HepG2 (cell line): ENCODE data around the gene ZG16B. TPM values are rescaled to one million over a fixed set of nuclear protein-coding genes. Genes with fewer than 3 reads are reported as not detected.
A peak's percentile ranks its signal among the peaks of the same experiment; 100 is the strongest.

Experiments
- ATAC-seq: fragments of 200-7000 bp; cut with Tn5 transposase; 3 replicates; pipeline ENCODE4 v1.9.1; 2020; ENCODE audit warnings: mild to moderate bottlenecking, moderate library complexity
- BruUV-seq: library from RNA; stranded (reverse); fragments of 400-500 nt; replicated peaks from 2 replicates; lab custom pipeline; 2021; lab: Mats Ljungman, UMichigan
- CTCF ChIA-PET: fragments of 300-600 bp; formaldehyde crosslinking; extraction: SDS; loops from one replicate; lab custom pipeline; 2021; ENCODE audit warnings: low total read pairs, inconsistent platforms, low intra/inter-chr PET ratio; lab: Yijun Ruan, JAX
- POLR2A ChIA-PET: fragments of 350-600 bp; sonication (Branson Sonifier 250); formaldehyde crosslinking; loops from one replicate; lab custom pipeline; 2020; ENCODE audit warnings: antibody characterized with exemption, inconsistent platforms; lab: Yijun Ruan, JAX
- DNase-seq: peaks from one replicate; pipeline ENCODE4 v3.0.0-alpha.2; 2015; ENCODE audit warnings: low spot score
- FAIRE-seq: peaks from 3 replicates; lab custom pipeline; 2011; peaks lifted over from hg19 to GRCh38; lab: Jason Lieb, UNC
- H2AFZ ChIP-seq: one replicate; pipeline ENCODE4 v1.6.1; 2011; ENCODE audit warnings: low read length, inconsistent platforms
- H3K27ac ChIP-seq: fragments of 300-600 bp; 3 replicates; pipeline ENCODE4 v1.8.0; 2011; ENCODE audit warnings: mixed run types, mild to moderate bottlenecking, mixed read lengths, low read length, inconsistent platforms; ENCODE audit not compliant: insufficient read depth; ENCODE audit errors: extremely low read length
- H3K27me3 ChIP-seq, 2 experiments: fragments of 200-600 bp in 1 of 2; 2 replicates in 1 of 2; 3 replicates in 1 of 2; pipeline versions ENCODE4 v1.6.0 to v1.8.0; 2011; ENCODE audit warnings: low read length in 2 of 2, mild to moderate bottlenecking in 2 of 2, moderate library complexity in 2 of 2, inconsistent platforms in 1 of 2; ENCODE audit not compliant: insufficient read depth in 2 of 2, control insufficient read depth in 1 of 2
- H3K36me3 ChIP-seq, 2 experiments: fragments of 200-600 bp in 1 of 2; replicated peaks in 1 of 2; 2 replicates in 1 of 2; 3 replicates in 1 of 2; pipeline versions ENCODE4 v1.5.1 to v1.8.0; 2011; ENCODE audit warnings: low read length in 2 of 2, inconsistent platforms in 1 of 2; ENCODE audit not compliant: insufficient read depth in 2 of 2, control insufficient read depth in 1 of 2
- H3K4me1 ChIP-seq: 2 replicates; pipeline ENCODE4 v1.5.1; 2012; ENCODE audit warnings: low read length, inconsistent platforms; ENCODE audit not compliant: insufficient read depth
- H3K4me2 ChIP-seq: 2 replicates; pipeline ENCODE4 v1.6.0; 2011; ENCODE audit warnings: low read depth, low read length, inconsistent platforms
- H3K4me3 ChIP-seq, 3 experiments: fragments of 200-600 bp in 1 of 3; sonication (generic), shearing (Covaris generic) in 1 of 3; replicated peaks in 1 of 3; 2 replicates each; pipeline ENCODE4 v1.5.1; 2011 to 2016; ENCODE audit warnings: low read length in 3 of 3, inconsistent platforms in 2 of 3, low read depth in 2 of 3, mild to moderate bottlenecking in 2 of 3, control low read depth in 1 of 3, mixed read lengths in 1 of 3; ENCODE audit not compliant: insufficient read depth in 1 of 3
- H3K79me2 ChIP-seq: one replicate; pipeline ENCODE4 v1.6.1; 2011; ENCODE audit warnings: low read length, inconsistent platforms; ENCODE audit not compliant: insufficient read depth
- H3K9ac ChIP-seq: 2 replicates; pipeline ENCODE4 v1.6.0; 2011; ENCODE audit warnings: mild to moderate bottlenecking, low read depth, low read length, inconsistent platforms; ENCODE audit not compliant: insufficient read depth
- H3K9me3 ChIP-seq: 2 replicates; pipeline ENCODE4 v1.5.1; 2012; ENCODE audit warnings: mild to moderate bottlenecking, low read length
- H4K20me1 ChIP-seq: 2 replicates; pipeline ENCODE4 v1.6.0; 2011; ENCODE audit warnings: inconsistent platforms, mild to moderate bottlenecking, low read length, moderate library complexity; ENCODE audit not compliant: insufficient read depth
- AGO2 ChIP-seq: fragments of 200-400 bp; formaldehyde crosslinking; optimal IDR thresholded peaks from 2 replicates; pipeline ENCODE3; 2017; ENCODE audit warnings: mild to moderate bottlenecking, low read depth, low read length, moderate library complexity
- DNMT3B ChIP-seq: conservative IDR thresholded peaks from 2 replicates; pipeline ENCODE4 v1.6.1; 2016; ENCODE audit warnings: missing biosample characterization, control low read depth
- ELF4 ChIP-seq: sonication (generic); formaldehyde crosslinking; IDR thresholded peaks from 2 replicates; pipeline ENCODE4 v1.5.0; 2020; ENCODE audit warnings: missing genetic modification reagents, mild to moderate bottlenecking, moderate library complexity, borderline replicate concordance
- FOXO1 ChIP-seq: sonication (generic); formaldehyde crosslinking; IDR thresholded peaks from 2 replicates; pipeline ENCODE4 v1.4.0; 2020; ENCODE audit warnings: missing genetic modification reagents
- HDAC2 ChIP-seq: sonication (generic); formaldehyde crosslinking; IDR thresholded peaks from 2 replicates; pipeline ENCODE4 v1.4.0; 2020; ENCODE audit warnings: missing genetic modification reagents
- KLF6 ChIP-seq: IDR thresholded peaks from 2 replicates; pipeline ENCODE4 v1.8.0; 2016; ENCODE audit warnings: missing biosample characterization, missing genetic modification reagents
- MIXL1 ChIP-seq: IDR thresholded peaks from 2 replicates; pipeline ENCODE4 v1.6.1; 2016
- SKI ChIP-seq: fragments of 450-650 bp; IDR thresholded peaks from one replicate; pipeline ENCODE4 v1.6.1; 2018; ENCODE audit warnings: mild to moderate bottlenecking; ENCODE audit not compliant: partially characterized antibody
- ZNF782 ChIP-seq: sonication (generic); formaldehyde crosslinking; IDR thresholded peaks from 2 replicates; pipeline ENCODE4 v1.4.0; 2020; ENCODE audit warnings: missing genetic modification reagents, mild to moderate bottlenecking, borderline replicate concordance
- WGBS: methylation state at CpG from one replicate; pipeline ENCODE4 v1.1.6; 2017; ENCODE audit warnings: low lambda C conversion rate; 5-methylcytosine and 5-hydroxymethylcytosine counted together
- in situ Hi-C: cut with HindIII; loops from 2 replicates; pipeline ENCODE4 v1.10.0; 2017; ENCODE audit warnings: low pct_unique_long_range_greater_than_20kb; ENCODE audit not compliant: extremely low pct_ligation_motif_present
- intact Hi-C: fragments of 100-400 bp; cut with micrococcal nuclease; formaldehyde crosslinking; loops from one replicate; pipeline ENCODE4 v1.10.0; 2022; ENCODE audit not compliant: unreplicated experiment
- polyA plus RNA-seq, 8 experiments: library from polyadenylated mRNA; depleted of rRNA in 3 of 8; stranded (reverse) in 7 of 8; unstranded in 1 of 8; fragments of >200 nt; fragmentation: Illumina TruSeq in 4 of 8; extraction: Trizol in 4 of 8; gene quantifications; 2 replicates each; pipeline versions ENCODE4 v1.2.1 to v1.2.3, GENCODE V29; 2011 to 2016; ENCODE audit warnings: low read depth in 4 of 8, missing spikeins in 1 of 8, mixed read lengths in 1 of 8; ENCODE audit not compliant: insufficient read depth in 1 of 8
- total RNA-seq, 5 experiments: library from RNA; depleted of rRNA; stranded (reverse); fragments of >200 nt; fragmentation: Illumina TruSeq; extraction: Trizol; gene quantifications; 2 replicates each; pipeline ENCODE4 v1.2.3, GENCODE V29; 2016; ENCODE audit warnings: low read depth in 1 of 5
- TF ChIP-seq, protein P1 (sequence below): sonication (generic); formaldehyde crosslinking; conservative IDR thresholded peaks from 2 replicates; pipeline ENCODE4 v1.4.0; 2020; ENCODE audit warnings: missing genetic modification reagents
- TF ChIP-seq, protein P2 (sequence below): sonication (generic); formaldehyde crosslinking; IDR thresholded peaks from 2 replicates; pipeline ENCODE4 v1.8.0; 2022; ENCODE audit warnings: missing genetic modification reagents, mild to moderate bottlenecking, moderate library complexity, borderline replicate concordance
- TF ChIP-seq, protein P3 (sequence below): sonication (generic); formaldehyde crosslinking; IDR thresholded peaks from 2 replicates; pipeline ENCODE4 v1.4.0; 2020; ENCODE audit warnings: missing genetic modification reagents
- TF ChIP-seq, protein P4 (sequence below): sonication (generic); formaldehyde crosslinking; conservative IDR thresholded peaks from 2 replicates; pipeline ENCODE4 v1.5.0; 2020; ENCODE audit warnings: missing genetic modification reagents

ZG16B gene
- total and polyA plus RNA-seq, 2 of the 13 experiments (the other 11 are each of a cell fraction or from before 2014, with no cell fraction given), result 1.5 to 11.3 TPM

DNA sequence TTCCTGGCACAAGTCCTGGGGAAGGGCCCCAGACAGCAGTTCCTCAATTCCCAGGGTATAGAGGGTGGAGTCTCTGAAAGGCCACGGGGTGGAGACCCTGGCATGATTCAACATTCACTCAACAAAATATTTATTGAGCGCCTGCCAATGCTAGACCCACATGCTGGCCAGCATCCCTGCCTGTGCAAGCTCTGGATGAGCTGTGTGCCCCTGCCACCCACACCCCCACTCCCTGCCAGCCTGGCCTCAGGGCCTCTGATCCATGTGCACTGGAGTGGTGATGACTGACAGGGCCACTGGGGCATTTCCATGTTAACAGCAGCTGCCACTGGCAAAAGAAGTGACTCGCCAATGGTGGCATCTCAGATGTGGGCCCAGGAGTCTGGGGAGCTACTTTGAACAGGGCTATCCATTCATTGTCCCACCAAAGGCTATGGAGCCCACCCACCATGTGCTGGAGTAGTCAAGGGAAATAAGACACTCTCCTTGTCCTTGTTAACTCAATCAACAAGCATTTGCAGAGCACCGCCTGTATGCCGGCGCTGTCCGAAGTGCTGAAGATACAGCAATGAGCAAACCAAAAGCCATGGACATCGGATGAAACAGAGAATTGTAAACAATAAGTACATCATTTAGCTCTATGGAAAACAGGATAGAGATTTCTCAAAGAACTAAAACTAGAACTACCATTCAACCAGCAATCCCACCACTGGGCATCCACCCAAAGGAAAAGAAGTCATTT, 30.9 kb downstream of the ZG16B start (continued):
- TF ChIP-seq ELF4 (CRISPR knock-in tag) (no peak), MIXL1 (CRISPR knock-in tag) (peak; percentile 99), HDAC2 (CRISPR knock-in tag) (0 out of 2 replicates have a peak, but pooled peaks have one; percentile 15), ZNF782 (CRISPR knock-in tag) (no peak), FOXO1 (CRISPR knock-in tag) (no peak)
- TF ChIP-seq, protein P1, sequence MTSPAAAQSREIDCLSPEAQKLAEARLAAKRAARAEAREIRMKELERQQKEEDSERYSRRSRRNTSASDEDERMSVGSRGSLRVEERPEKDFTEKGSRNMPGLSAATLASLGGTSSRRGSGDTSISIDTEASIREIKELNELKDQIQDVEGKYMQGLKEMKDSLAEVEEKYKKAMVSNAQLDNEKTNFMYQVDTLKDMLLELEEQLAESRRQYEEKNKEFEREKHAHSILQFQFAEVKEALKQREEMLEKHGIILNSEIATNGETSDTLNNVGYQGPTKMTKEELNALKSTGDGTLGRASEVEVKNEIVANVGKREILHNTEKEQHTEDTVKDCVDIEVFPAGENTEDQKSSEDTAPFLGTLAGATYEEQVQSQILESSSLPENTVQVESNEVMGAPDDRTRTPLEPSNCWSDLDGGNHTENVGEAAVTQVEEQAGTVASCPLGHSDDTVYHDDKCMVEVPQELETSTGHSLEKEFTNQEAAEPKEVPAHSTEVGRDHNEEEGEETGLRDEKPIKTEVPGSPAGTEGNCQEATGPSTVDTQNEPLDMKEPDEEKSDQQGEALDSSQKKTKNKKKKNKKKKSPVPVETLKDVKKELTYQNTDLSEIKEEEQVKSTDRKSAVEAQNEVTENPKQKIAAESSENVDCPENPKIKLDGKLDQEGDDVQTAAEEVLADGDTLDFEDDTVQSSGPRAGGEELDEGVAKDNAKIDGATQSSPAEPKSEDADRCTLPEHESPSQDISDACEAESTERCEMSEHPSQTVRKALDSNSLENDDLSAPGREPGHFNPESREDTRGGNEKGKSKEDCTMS (CRISPR knock-in tag), result no peak

DNA sequence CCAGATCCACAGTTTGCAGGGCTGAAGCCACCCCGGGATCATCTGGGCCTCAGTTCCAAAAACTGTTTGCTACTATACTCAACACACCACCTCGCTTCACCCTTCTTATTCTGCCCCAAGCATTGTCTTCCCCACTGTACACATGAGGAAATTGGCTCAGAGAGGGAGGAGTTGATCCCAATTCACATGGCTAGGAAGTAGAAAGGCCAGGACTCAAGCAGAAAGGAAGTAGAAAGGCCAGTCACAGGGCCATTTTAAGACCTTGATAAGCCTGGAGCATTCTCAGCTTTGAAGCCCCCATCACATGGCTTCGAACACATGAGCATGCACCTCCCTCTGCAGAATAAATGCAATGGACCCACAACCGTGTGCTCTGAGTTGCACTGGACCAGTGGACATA, 35.5 kb downstream of the ZG16B start:
- no TSS peak for BruUV-seq
- H3K27me3 ChIP-seq, result peaks cover 0 to 7% of the 10 kb centered on the region in 2 experiments; a peak in 1 of 5 replicates

More for the DNA sequence above, 35.5 kb downstream of the ZG16B start:
- Histone ChIP-seq H4K20me1 (no peaks in the 10 kb centered on the region), H3K4me1 (peaks cover 29% of the 10 kb centered on the region), H3K79me2 (no peaks in the 10 kb centered on the region), H3K9ac (no peak overlapping the region), H3K27ac (no peak overlapping the region), H3K36me3 (no peaks in the 10 kb centered on the region), H3K4me2 (no peak overlapping the region), H3K9me3 (peaks cover 6% of the 10 kb centered on the region; the same call in 1 of the 2 replicates), H3K4me3 (no peak overlapping the region), H2AFZ (no peak overlapping the region)
- intact Hi-C loops (loop anchor here (5.0 kb wide), 1 partner anchor 47 kb away; the partner anchor contains the start of gene FLYWCH1), in situ Hi-C loops (no loop called here)
- ChIA-PET CTCF (no interaction called here), POLR2A (no interaction called here)
- no peak for ATAC-seq
- FAIRE-seq, result no peak
- whole genome bisulfite sequencing, result 18% methylated on average over 4 of the region's 4 CpGs
- TF ChIP-seq, protein P2, sequence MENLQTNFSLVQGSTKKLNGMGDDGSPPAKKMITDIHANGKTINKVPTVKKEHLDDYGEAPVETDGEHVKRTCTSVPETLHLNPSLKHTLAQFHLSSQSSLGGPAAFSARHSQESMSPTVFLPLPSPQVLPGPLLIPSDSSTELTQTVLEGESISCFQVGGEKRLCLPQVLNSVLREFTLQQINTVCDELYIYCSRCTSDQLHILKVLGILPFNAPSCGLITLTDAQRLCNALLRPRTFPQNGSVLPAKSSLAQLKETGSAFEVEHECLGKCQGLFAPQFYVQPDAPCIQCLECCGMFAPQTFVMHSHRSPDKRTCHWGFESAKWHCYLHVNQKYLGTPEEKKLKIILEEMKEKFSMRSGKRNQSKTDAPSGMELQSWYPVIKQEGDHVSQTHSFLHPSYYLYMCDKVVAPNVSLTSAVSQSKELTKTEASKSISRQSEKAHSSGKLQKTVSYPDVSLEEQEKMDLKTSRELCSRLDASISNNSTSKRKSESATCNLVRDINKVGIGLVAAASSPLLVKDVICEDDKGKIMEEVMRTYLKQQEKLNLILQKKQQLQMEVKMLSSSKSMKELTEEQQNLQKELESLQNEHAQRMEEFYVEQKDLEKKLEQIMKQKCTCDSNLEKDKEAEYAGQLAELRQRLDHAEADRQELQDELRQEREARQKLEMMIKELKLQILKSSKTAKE (CRISPR knock-in tag), result no peak
- no peak for TF ChIP-seq SKI
- TF ChIP-seq, protein P3, sequence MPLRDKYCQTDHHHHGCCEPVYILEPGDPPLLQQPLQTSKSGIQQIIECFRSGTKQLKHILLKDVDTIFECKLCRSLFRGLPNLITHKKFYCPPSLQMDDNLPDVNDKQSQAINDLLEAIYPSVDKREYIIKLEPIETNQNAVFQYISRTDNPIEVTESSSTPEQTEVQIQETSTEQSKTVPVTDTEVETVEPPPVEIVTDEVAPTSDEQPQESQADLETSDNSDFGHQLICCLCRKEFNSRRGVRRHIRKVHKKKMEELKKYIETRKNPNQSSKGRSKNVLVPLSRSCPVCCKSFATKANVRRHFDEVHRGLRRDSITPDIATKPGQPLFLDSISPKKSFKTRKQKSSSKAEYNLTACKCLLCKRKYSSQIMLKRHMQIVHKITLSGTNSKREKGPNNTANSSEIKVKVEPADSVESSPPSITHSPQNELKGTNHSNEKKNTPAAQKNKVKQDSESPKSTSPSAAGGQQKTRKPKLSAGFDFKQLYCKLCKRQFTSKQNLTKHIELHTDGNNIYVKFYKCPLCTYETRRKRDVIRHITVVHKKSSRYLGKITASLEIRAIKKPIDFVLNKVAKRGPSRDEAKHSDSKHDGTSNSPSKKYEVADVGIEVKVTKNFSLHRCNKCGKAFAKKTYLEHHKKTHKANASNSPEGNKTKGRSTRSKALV, result no peak
- no peak for TF ChIP-seq KLF6 (CRISPR knock-in tag)
- TF ChIP-seq AGO2, result no peak
- TF ChIP-seq DNMT3B (CRISPR knock-in tag), result no peak
- TF ChIP-seq, protein P4, sequence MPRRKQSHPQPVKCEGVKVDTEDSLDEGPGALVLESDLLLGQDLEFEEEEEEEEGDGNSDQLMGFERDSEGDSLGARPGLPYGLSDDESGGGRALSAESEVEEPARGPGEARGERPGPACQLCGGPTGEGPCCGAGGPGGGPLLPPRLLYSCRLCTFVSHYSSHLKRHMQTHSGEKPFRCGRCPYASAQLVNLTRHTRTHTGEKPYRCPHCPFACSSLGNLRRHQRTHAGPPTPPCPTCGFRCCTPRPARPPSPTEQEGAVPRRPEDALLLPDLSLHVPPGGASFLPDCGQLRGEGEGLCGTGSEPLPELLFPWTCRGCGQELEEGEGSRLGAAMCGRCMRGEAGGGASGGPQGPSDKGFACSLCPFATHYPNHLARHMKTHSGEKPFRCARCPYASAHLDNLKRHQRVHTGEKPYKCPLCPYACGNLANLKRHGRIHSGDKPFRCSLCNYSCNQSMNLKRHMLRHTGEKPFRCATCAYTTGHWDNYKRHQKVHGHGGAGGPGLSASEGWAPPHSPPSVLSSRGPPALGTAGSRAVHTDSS, result no peak
- no peak for DNase-seq
